RWPE1 (cell line): ENCODE measurements around the gene ZFAND3.

ENCODE experiments used
- CTCF ChIA-PET: fragments of 350-600 bp; sonication (Branson Sonifier 250); formaldehyde crosslinking; extraction: SDS; loops from one replicate; lab custom pipeline; 2021; lab: Yijun Ruan, JAX
- POLR2A ChIA-PET: fragments of 400-600 bp; formaldehyde crosslinking; extraction: SDS; loops from one replicate; lab custom pipeline; 2020; ENCODE audit warnings: antibody characterized with exemption; ENCODE audit not compliant: low non-redundant PET; lab: Yijun Ruan, JAX
- DNase-seq: peaks from one replicate; pipeline ENCODE4 v3.0.0; 2012; ENCODE audit warnings: low spot score
- H3K27ac ChIP-seq: fragments of 450-650 bp; 2 replicates; pipeline ENCODE4 v1.5.1; 2017
- CTCF ChIP-seq: fragments of 450-650 bp; conservative IDR thresholded peaks from 2 replicates; pipeline ENCODE4 v1.5.1; 2017; ENCODE audit warnings: low read depth, mild to moderate bottlenecking

The ZFAND3 gene

GRCh38 chr6:38021029-38021428 is 201.5 kb downstream of the ZFAND3 start:
- CTCF ChIA-PET: interaction anchor here (0.6 kb wide), 1 partner anchor 137 kb away, joined by 3 read pairs; no protein-coding TSS in a partner anchor
- no peak for DNase-seq
- TF ChIP-seq CTCF: no peak
- H3K27ac ChIP-seq: no peak overlapping the region
- POLR2A ChIA-PET: no interaction called here

- ChIA-PET CTCF (no interaction called here), POLR2A (no interaction called here)
- no peak overlapping the region for H3K27ac ChIP-seq
- DNase-seq: no peak
- TF ChIP-seq CTCF: no peak
These were observed 202.0 kb downstream of the ZFAND3 start for GRCh38 chr6:38021571-38021970.

GRCh38 chr6:38022688-38023087 is 203.2 kb downstream of the ZFAND3 start:
- DNase-seq: no peak
- TF ChIP-seq CTCF: no peak
- ChIA-PET POLR2A (no interaction called here), CTCF (interaction anchor here (0.9 to 1.4 kb wide), 2 partner anchors 11 to 472 kb away, joined by 3 to 4 read pairs; no protein-coding TSS in a partner anchor)
- no peak overlapping the region for H3K27ac ChIP-seq

- CTCF ChIA-PET: no interaction called here
- POLR2A ChIA-PET: no interaction called here
- no peak for DNase-seq
- no peak overlapping the region for H3K27ac ChIP-seq
- no peak for TF ChIP-seq CTCF
These were observed 205.4 kb downstream of the ZFAND3 start for GRCh38 chr6:38024908-38025307.

GRCh38 chr6:38025451-38025850 is 205.9 kb downstream of the ZFAND3 start:
- no peak for DNase-seq
- ChIA-PET POLR2A (no interaction called here), CTCF (no interaction called here)
- TF ChIP-seq CTCF: no peak
- H3K27ac ChIP-seq: no peak overlapping the region

GRCh38 chr6:38027685-38028373 is 208.3 kb downstream of the ZFAND3 start:
- DNase-seq: no peak
- ChIA-PET CTCF (interaction anchor here (0.5 kb wide), 1 partner anchor 436 kb away, joined by 3 read pairs; no protein-coding TSS in a partner anchor), POLR2A (no interaction called here)
- no peak overlapping the region for H3K27ac ChIP-seq
- no peak for TF ChIP-seq CTCF
